Right renal cortex interstitium (tissue), 3 donors: ENCODE results near the gene DPH3. TPM values are rescaled to one million over a fixed set of nuclear protein-coding genes. Genes with fewer than 3 reads are reported as not detected.
"Not testable (repeated sequence)": the region's sequence is repeated elsewhere in the genome, so short reads cannot be mapped to it uniquely, and the experiment has no call there.

Source experiments
- DNase-seq, 3 donors: peaks; one replicate each; pipeline ENCODE4 v3.0.0-alpha.2; 2013; ENCODE audit warnings: low read depth in 3 of 3, low spot score in 2 of 3
- polyA plus RNA-seq, 3 donors: library from polyadenylated mRNA; unstranded; fragments of 120-200 nt; gene quantifications; one replicate each; pipeline ENCODE4 v1.2.1, GENCODE V29; 2013; ENCODE audit not compliant: insufficient read length in 3 of 3

The DPH3 gene
- polyA plus RNA-seq, result 10 to 100 TPM; 27.8 to 29.3 (median 27.8) TPM

DNA sequence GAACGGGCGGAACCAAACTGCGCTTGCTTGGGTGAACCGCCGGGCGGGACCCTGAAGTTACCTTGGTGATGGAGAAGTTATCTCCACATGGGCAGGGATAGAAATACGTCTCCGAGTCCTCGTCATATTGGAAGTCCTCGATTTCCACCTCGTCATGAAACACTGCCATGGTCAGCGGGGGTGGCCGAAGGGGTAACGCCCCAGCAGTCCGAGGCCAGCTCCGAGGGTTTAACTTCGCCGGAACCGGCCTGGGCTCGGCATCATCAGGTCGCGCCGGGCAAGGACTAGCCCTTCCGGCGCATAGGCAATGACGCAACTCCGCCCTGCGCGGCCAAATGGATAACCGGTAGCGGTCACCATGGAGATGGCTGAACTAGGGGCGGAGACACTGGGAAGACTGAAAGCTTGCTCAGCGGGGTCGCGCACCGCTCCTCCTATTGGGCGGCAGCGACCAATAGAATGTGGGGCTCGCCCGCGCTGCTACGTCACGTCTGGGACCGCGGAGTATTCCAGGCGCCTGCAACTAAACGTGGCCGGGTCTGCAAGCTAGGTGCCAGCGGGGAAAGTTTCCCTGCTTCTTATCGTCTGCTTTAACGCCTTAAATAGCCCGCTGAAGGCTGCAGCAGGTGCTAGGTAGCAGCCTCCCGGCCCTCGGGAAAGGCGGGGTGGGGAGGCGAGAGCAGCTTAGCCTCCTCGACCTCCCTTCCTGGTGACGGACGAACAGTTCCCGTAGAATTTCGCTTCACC is at the start of gene DPH3, which contains the start of gene OXNAD1:
Gene DPH3 (minus strand): TSS at position 236 of the 747 bp plus-strand sequence. CDS start 67 bp downstream, at position 169.
Gene OXNAD1 (plus strand): TSS at position 505 of the 747 bp plus-strand sequence. CDS start 5,741 bp downstream, outside the sequence.
- peak; percentile 98 to 100 (median 98) for DNase-seq

DNA sequence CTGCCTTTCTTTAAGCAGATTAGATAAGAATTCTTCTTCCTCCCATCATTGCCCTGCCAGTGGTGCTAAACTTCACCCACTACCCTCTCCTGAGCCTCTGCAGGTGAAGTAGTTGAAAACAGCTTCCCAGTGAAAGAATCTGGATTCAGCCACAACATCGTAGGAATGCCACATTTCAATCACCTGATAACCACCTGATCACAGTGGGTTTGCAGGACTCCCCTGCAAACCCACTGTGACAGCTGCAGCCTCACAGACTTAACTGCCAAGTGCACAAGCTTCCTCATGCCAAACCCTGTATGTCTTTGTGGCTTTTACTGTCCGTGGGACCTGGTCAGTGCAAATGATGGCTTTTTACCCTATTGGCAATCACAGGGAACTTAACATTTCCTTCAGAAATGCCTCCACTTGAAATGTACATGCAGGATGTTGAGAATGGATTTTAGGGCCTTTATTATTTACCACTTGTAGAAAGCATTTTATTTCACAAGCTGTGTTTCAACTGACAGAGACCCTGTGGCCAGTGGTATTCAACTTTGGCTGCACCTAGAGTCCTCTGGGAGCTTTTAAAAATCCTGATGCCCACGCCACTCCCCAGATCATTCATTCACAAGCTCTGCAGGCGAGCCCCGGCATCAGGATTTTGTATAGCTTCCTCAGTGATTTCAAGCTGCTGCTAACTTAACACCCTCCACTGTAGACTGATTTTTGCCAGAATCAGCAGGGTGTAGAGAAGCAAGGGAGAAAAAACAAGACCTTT is 49.3 kb upstream of the DPH3 start:
- DNase-seq, result no peak

DNA sequence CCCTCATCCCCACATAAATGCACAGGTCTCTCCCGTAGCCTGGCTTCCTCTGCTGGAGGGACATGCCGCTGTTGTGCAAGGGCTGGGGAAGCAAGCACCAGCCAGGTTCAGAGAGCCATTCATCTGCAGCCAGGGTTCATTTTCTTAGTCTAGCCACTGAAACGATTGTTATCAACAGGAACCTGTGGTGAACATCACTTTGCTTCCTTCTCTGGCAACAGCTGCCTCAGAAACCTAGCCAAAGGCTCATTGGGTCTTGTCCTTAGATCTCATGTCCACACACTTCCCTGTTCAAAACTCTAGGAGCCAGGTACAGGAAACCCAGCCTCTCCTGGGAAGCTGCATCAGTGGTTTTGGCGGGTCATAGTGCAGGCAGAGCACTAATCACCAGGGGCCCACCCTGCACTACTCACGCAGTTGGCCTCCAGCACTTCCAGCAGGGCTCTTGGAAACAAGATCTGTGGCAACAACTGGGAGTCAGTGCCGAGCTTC is 47.3 kb upstream of the DPH3 start:
- DNase-seq, result no peak

- not testable (repeated sequence) for DNase-seq
These were observed 45.7 kb upstream of the DPH3 start for GRCh38 chr3:16310486-16310885.

DNA sequence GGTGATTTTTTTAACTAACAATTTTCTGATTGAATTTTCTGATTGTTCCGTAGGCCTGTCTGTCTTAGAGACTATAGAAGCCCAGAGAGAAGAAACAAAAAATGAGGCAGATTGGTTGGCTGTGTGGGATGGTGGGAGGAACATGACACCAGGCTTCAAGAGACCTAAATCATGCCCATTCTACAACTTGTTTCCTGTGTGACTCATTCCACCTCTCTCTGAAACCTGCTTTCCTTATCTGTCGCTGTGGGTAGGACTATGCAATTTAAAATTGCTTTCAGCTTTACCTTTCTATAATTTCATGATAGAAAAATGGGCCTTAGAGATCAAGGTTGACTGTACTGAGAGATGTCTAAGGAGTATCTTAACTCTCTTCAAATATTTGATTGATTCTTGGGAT is 44.8 kb upstream of the DPH3 start:
- DNase-seq, result no peak

DNA sequence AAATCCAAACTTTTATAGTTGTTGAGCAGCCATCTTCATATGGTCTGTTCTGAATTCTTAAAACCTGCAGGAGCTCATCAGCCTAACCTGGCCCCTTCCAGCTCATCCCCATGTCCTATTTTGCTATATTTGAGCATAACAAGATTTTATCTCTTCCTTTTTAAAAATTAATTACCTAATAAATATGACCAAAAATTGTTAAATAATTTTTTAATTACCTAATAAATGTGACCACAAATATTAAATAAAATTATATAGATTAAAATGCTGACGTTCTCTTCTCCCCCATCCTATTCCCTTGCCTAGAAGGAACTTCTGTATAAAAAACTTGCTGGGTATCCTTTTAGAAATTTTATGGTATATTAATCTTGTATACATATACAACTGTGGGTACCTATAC is 44.0 kb upstream of the DPH3 start:
- no peak for DNase-seq

DNA sequence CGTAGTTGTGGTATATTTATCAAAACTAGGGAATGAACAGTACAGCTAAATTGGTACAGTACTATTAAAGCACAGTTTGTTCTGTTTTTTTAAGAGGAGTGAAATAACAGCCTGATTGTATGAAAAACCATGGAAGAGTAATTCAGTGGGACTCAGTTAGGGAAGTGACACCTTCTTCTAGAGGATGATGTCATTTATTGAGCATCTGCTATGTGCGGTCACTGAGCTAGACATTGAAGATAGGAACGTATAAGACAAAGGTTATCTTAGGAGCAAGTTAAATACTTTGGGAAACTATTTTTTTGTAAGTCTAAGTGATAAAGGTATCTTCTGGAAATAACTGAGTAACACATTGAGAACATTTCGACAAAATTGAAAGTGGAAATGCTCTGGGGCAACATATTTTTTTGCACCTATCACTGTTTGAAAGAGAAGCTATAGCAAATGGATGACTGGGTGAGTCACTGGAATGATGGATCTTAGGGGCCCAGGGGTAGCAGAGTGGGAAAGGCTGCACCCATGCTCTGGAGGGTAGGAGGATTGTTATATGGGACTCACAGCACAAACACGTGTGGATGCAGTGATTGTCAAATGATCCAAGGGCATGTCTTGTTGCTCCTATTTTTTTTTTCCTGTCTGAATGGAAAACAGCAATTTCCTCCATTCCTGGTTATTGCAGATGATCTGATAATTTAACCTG is 43.2 kb upstream of the DPH3 start:
- DNase-seq, result no peak

GRCh38 chr3:16305111-16305541 is 40.4 kb upstream of the DPH3 start:
- DNase-seq, result no peak

GRCh38 chr3:16304061-16305010 is 39.6 kb upstream of the DPH3 start:
- DNase-seq, result no peak

DNA sequence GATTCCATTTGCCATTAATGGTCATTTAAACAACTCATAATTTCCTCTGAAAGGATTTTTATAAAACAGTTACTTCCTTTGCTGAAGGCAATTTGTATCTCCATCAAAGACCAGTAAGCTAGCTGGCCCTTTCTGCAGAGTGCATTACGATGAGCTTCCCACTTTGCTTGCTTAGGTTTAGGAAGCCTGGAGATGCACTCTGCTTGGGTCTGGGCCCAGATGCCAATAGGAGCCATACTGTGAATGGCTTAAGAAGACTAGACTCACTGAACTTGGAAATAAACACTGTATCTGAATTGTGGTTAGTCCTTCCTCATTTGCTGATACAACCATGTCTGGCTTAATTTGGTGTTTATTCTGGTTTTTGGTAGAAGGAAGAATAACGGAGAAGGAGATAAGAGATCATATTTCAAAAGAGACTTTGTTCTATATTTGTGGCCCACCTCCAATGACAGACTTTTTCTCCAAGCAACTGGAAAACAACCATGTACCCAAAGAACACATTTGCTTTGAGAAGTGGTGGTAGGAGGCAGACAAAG is 38.4 kb upstream of the DPH3 start:
- no peak for DNase-seq

GRCh38 chr3:16302082-16302631 is 37.4 kb upstream of the DPH3 start:
- no peak for DNase-seq

GRCh38 chr3:16301507-16301906 is 36.8 kb upstream of the DPH3 start:
- DNase-seq, result no peak

GRCh38 chr3:16300881-16301359 is 36.2 kb upstream of the DPH3 start:
- DNase-seq, result no peak

DNA sequence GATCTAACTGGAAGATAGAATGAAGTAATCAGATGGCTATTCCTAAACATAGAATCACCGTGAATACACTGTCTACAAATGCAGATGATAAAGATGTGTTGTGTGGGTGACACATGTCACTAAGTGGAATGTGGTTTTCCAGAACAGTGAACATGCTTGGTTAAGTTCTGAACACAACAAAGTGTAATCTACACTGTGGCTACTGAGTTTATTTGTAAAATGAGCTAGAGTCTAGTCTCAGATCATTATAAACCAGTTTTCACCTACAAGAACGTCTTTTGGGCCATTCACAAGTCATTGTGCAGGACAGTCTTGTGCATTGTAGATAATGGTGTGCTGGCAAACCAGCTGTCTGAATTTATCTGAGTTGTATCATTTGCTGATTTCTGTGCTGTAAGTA is 35.6 kb upstream of the DPH3 start:
- no peak for DNase-seq

DNA sequence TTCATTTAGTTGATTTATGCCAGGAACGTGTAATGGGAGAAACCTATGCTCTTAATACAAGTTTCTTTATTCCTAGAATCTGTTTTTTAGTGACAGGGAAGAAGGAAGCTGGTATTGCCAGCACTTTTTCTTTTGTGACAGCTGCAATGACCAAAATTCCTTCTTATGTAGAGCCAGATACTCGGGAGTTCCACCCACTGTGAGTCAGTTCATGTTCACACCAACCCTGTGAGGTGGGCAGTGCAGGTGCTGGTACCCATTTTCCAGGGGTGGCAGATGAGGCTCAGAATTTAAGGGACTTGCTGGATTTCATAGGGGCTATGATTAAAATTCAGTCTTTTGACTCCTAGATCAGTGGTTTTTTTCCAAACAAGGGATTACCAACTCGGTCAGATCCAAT is 35.0 kb upstream of the DPH3 start:
- no peak for DNase-seq

GRCh38 chr3:16298891-16299290 is 34.1 kb upstream of the DPH3 start:
- DNase-seq, result no peak

DNA sequence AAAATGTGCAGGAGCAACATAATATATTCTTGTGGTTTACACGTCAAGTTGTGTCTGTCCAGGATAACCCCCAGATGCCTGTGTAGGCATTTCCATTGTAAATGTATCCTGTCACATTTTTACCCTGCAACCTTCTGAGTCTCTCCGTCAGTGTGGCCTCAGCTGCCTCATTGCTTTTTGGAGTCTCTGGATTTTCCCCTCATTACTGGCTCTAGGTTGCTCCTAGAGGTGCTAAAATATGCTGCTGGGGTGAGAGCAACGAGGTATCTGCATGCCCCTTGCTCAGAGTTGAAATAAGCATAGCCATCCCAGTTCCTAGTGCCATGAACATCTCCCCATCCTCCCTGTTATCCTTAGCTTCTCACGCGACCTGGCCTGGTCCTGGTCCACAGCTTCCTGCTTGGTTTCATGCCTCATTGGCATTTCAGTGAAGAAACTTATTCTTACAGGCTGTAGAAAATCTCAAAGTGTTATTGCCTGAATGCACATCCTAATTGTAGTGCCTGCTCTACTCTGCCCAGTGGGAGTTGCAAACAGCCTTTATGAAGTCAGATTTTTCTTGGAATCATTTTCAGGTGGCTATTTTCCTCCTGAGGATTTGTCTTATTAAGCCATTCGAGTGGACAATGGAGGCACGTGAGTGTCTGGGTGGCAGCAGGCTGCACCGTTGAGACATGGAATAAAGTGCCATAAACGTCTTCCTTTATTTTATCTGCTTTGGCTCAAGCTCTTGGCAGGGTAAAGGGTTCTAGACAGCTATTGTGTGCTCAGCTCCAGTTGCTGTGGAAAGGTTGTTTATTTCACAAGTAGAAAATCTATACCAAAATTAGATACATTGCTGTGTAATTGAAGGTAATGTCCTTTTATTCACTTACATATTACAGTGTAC is 33.5 kb upstream of the DPH3 start:
- DNase-seq, result no peak

- no peak for DNase-seq
These were observed 30.7 kb upstream of the DPH3 start for GRCh38 chr3:16295298-16295890.
